Measurements from ENCODE around the gene NFIX. TPM values are rescaled to one million over a fixed set of nuclear protein-coding genes. Genes with fewer than 3 reads are reported as not detected.

The NFIX gene
- total and polyA plus RNA-seq, 2 of the 13 experiments (the other 11 are each of a cell fraction or from before 2014, with no cell fraction given) = 3.4 to 5.4 TPM

GRCh38 chr19:13012690-13013608 lies 17.7 kb downstream of the NFIX start (continued):
- no peak for TF ChIP-seq ASH2L (IDR thresholded peaks at IDR 0.05; ENCODE audit: insufficient read length, low read depth, low read length)
- no peak for TF ChIP-seq MATR3 (CRISPR knock-in tag; IDR thresholded peaks at IDR 0.05)
- TF ChIP-seq ZKSCAN8 (CRISPR knock-in tag; IDR thresholded peaks at IDR 0.05; ENCODE audit: borderline replicate concordance) = no peak
- TF ChIP-seq ZNF256 (CRISPR knock-in tag; conservative IDR thresholded peaks at IDR 0.05) = no peak
- TF ChIP-seq CREB1 (IDR thresholded peaks at IDR 0.05) = no peak
- no peak for TF ChIP-seq CREB1 (CRISPR knock-in tag; IDR thresholded peaks at IDR 0.05)
- peak; percentile 95 for TF ChIP-seq RARA (CRISPR knock-in tag; IDR thresholded peaks at IDR 0.05)
- no peak for TF ChIP-seq ZNF800 (CRISPR knock-in tag; IDR thresholded peaks at IDR 0.05)
- no peak for TF ChIP-seq SMARCE1 (IDR thresholded peaks at IDR 0.05; ENCODE audit: borderline replicate concordance)
- no peak for TF ChIP-seq MAFK (conservative IDR thresholded peaks at IDR 0.05 in 1 of 2, IDR thresholded peaks at IDR 0.05 in 1 of 2; ENCODE audit: low read length in 2 of 2)
- 0 out of 2 replicates have a peak, but pooled peaks have one; percentile 71 for TF ChIP-seq ZNF33A (CRISPR knock-in tag; IDR thresholded peaks at IDR 0.05; ENCODE audit: borderline replicate concordance)
- TF ChIP-seq ZNF616 (CRISPR knock-in tag; IDR thresholded peaks at IDR 0.05; ENCODE audit: low read depth) = no peak
- peak; percentile 98 for TF ChIP-seq FOSL2 (CRISPR knock-in tag; IDR thresholded peaks at IDR 0.05)
- TF ChIP-seq ZNF503 (CRISPR knock-in tag; IDR thresholded peaks at IDR 0.05) = no peak; the same call in 1 of the 2 replicates
- no peak for TF ChIP-seq PRDM15 (CRISPR knock-in tag; IDR thresholded peaks at IDR 0.05)
- TF ChIP-seq ATAD3A (CRISPR knock-in tag; IDR thresholded peaks at IDR 0.05) = no peak
- TF ChIP-seq ZSCAN31 (CRISPR knock-in tag; IDR thresholded peaks at IDR 0.05; ENCODE audit: low read depth) = no peak
- TF ChIP-seq ELF1 (CRISPR knock-in tag; IDR thresholded peaks at IDR 0.05) = 0 out of 2 replicates have a peak, but pooled peaks have one; percentile 26
- peak; percentile 58; the same call in 1 of the 2 replicates for TF ChIP-seq IRF2 (CRISPR knock-in tag; IDR thresholded peaks at IDR 0.05)
- TF ChIP-seq HNRNPUL1 (IDR thresholded peaks at IDR 0.05; ENCODE audit: low read depth, low read length) = no peak
- no peak for TF ChIP-seq PAF1 (CRISPR knock-in tag; IDR thresholded peaks at IDR 0.05)
- TF ChIP-seq FOXK2 (IDR thresholded peaks at IDR 0.05) = no peak
